Stimulated activated effector memory CD8-positive, alpha-beta T cell treated with anti-CD3 and anti-CD28 coated beads, Interleukin-12 subunit alpha, Interleukin-12 subunit beta, amount 100 ng/mL, for 72 hours (primary cell): ENCODE measurements around the gene NSD1.
A peak's percentile ranks its signal among the peaks of the same experiment; 100 is the strongest.
"Not testable (repeated sequence)": the region's sequence is repeated elsewhere in the genome, so short reads cannot be mapped to it uniquely, and the experiment has no call there.

Source experiments
- ATAC-seq: fragments of 150-1000 bp; cut with Tn5 transposase; 2 replicates; pipeline ENCODE4 v1.10.0; 2021
- DNase-seq, 2 donors: peaks; one replicate each; pipeline ENCODE4 v3.0.0; 2021 to 2022; ENCODE audit warnings: low spot score in 2 of 2
- H3K27ac Mint-ChIP-seq: one replicate; pipeline ENCODE4 v1.8.0; 2022; ENCODE audit warnings: mild to moderate bottlenecking, mixed read lengths
- H3K36me3 Mint-ChIP-seq: one replicate; pipeline ENCODE4 v1.8.0; 2022; ENCODE audit warnings: mild to moderate bottlenecking, mixed read lengths
- H3K4me1 Mint-ChIP-seq: one replicate; pipeline ENCODE4 v1.8.0; 2022; ENCODE audit warnings: mixed read lengths
- H3K4me3 Mint-ChIP-seq: one replicate; pipeline ENCODE4 v1.8.0; 2022; ENCODE audit warnings: mild to moderate bottlenecking, mixed read lengths
- H3K9me3 Mint-ChIP-seq: one replicate; pipeline ENCODE4 v1.8.0; 2022; ENCODE audit warnings: mixed read lengths

Gene NSD1

DNA sequence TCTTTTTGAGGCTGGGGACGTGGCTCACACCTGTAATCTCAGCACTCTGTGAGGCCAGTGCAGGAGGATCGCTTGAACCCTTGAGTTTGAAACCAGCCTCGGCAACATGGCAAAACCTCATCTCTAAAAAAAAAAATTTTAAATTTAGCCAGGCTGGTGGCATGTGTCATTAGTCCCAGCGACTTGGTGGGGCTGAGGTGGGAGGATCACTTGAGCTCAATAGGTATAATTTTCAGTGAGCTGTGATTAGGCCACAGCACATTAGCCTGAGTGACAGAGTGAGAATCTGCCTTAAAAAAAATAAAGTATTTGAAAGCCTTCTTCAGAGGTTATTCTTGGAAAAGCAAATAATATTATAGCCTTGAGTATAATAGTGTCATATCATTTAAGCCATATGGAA lies 41.8 kb downstream of the NSD1 start:
- Mint-ChIP-seq H3K36me3 (peaks cover 51% of the 10 kb centered on the region), H3K4me3 (no peak overlapping the region), H3K9me3 (no peaks in the 10 kb centered on the region), H3K27ac (no peak overlapping the region), H3K4me1 (peaks cover 11% of the 10 kb centered on the region)
- no peak for ATAC-seq
- no peak for DNase-seq

GRCh38 chr5:177176175-177176711 lies 42.7 kb downstream of the NSD1 start:
- Mint-ChIP-seq H3K27ac (no peak overlapping the region), H3K4me3 (no peak overlapping the region), H3K4me1 (peaks cover 8% of the 10 kb centered on the region), H3K36me3 (peaks cover 48% of the 10 kb centered on the region), H3K9me3 (no peaks in the 10 kb centered on the region)
- DNase-seq (no peak), ATAC-seq (no peak)

- DNase-seq, H3K27ac Mint-ChIP-seq, H3K9me3 Mint-ChIP-seq, H3K4me1 Mint-ChIP-seq, ATAC-seq, H3K4me3 Mint-ChIP-seq: not testable (repeated sequence)
- peaks cover 47% of the 10 kb centered on the region for H3K36me3 Mint-ChIP-seq
Observed at GRCh38 chr5:177177847-177178437, 44.4 kb downstream of the NSD1 start.

- H3K4me3 Mint-ChIP-seq: no peak overlapping the region
- H3K27ac Mint-ChIP-seq: no peak overlapping the region
- H3K4me1 Mint-ChIP-seq: peaks cover 4% of the 10 kb centered on the region
- no peaks in the 10 kb centered on the region for H3K9me3 Mint-ChIP-seq
- H3K36me3 Mint-ChIP-seq: peaks cover 48% of the 10 kb centered on the region
- DNase-seq: no peak
- no peak for ATAC-seq
Observed at GRCh38 chr5:177178733-177179304, 45.2 kb downstream of the NSD1 start.

GRCh38 chr5:177179431-177179830 lies 45.9 kb downstream of the NSD1 start:
- Mint-ChIP-seq H3K4me1 (peaks cover 10% of the 10 kb centered on the region), H3K9me3 (no peaks in the 10 kb centered on the region), H3K27ac (no peak overlapping the region), H3K4me3 (no peak overlapping the region), H3K36me3 (peaks cover 50% of the 10 kb centered on the region)
- ATAC-seq (no peak), DNase-seq (no peak)

DNA sequence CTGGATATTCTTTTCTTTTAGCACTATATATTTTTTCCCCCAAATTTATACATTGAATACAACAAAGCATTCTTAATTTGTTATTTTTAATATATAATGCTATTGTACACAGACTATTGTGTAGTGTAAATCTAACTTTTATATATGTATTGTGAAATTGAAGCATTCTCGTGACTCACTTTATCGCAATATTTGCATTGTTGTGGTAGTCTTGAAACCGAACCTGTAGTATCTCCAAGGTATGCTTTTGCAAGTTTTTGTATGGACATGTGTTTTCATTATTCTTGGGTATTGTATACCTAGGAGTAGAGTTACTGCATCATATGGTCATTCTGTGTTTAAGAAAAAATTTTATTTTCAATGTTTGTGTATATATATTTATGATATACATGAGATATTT lies 49.6 kb downstream of the NSD1 start:
- Mint-ChIP-seq H3K4me1 (peaks cover 19% of the 10 kb centered on the region), H3K4me3 (no peak overlapping the region), H3K36me3 (peaks cover 51% of the 10 kb centered on the region), H3K27ac (no peak overlapping the region), H3K9me3 (no peaks in the 10 kb centered on the region)
- ATAC-seq (no peak), DNase-seq (no peak)

DNA sequence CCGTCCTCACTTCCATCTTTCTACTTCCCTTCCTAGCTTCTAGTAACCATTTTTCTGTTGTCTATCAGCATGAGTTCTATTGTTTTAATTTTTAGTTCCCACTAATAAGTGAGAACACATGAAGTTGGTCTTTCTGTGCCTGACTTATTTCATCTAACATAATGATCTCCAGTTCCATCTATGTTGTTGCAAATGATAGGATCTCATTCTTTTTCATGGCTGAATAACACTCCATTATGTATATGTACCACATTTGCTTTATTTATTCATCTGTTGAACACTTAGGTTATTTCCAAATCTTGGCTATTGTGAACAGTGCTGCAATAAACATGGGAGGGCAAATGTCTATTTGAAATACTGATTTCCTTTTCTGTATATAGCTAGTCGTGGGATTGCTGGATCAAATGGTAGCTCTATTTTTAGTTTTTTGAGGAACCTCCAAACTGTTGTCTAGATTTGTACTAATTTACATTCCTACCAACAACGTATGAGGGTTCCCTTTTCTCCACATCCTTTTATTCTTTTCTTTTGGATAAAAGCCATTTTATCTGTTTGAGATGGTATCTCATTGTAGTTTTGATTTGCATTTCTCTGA lies 50.3 kb downstream of the NSD1 start:
- no peak overlapping the region for H3K27ac Mint-ChIP-seq
- peaks cover 54% of the 10 kb centered on the region for H3K36me3 Mint-ChIP-seq
- ATAC-seq (no peak), DNase-seq (no peak)
- H3K4me3 Mint-ChIP-seq: no peak overlapping the region
- peaks cover 19% of the 10 kb centered on the region for H3K4me1 Mint-ChIP-seq
- H3K9me3 Mint-ChIP-seq: no peaks in the 10 kb centered on the region

DNA sequence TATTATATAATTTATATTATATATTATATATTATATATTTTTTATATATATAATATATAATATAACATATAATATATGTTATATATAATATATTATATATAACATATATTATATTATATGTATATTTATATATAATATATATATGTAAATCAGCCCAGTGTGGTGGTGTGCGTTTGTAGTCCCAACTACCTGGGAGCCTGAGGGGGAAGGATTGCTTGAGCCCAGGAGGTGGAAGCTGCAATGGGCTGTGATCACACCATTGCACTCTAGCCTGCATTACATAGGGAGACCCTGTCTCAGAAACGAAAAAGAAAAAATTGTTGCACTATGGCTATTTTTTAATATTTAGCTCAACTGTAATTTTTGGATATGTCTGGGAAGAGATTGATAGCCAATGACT lies 52.4 kb downstream of the NSD1 start:
- Mint-ChIP-seq H3K27ac (no peak overlapping the region), H3K4me3 (no peak overlapping the region), H3K9me3 (no peaks in the 10 kb centered on the region), H3K36me3 (peaks cover 45% of the 10 kb centered on the region), H3K4me1 (peaks cover 19% of the 10 kb centered on the region)
- no peak for DNase-seq
- no peak for ATAC-seq

DNA sequence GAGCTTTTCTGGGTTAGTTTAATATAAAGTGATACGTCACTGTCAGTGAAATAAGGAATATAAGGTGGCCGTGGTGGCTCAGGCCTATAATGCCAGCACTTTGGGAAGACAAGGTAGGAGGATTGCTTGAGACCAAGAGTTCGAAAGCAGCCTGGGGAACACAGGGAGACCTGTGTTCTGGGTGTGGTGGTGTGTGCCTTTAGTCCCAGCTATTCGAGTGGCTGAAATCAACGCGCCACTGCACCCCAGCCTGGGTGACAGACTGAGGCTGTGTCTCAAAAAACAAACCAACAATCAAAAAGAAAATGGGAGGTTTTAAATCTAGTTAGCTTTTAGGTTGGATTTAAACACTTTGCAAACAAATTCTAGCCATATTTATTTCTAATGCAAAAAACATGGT lies 53.1 kb downstream of the NSD1 start:
- Mint-ChIP-seq H3K27ac (no peak overlapping the region), H3K4me1 (peaks cover 19% of the 10 kb centered on the region), H3K36me3 (peaks cover 44% of the 10 kb centered on the region), H3K4me3 (no peak overlapping the region), H3K9me3 (no peaks in the 10 kb centered on the region)
- no peak for DNase-seq
- no peak for ATAC-seq

DNA sequence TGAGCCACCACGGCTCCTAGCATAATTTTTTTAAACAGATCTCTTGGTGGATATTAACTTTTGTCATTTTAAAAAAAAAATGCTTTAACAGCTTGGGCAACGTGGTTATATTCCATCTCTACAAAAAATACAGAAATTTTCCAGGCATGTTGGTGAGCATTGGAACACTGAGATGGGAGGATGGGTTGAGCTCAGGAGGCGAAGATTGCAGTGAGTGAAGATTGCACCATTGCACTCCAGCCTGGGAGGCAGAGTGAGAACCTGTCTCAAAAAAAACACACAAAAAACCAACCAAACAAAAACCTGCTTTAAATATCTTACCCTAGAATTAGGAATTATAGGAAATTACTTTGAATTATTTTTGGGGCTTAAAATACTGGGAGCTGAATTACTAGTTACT lies 55.2 kb downstream of the NSD1 start:
- Mint-ChIP-seq H3K36me3 (peaks cover 55% of the 10 kb centered on the region), H3K27ac (peak overlapping the region; percentile 45), H3K4me3 (no peak overlapping the region), H3K9me3 (no peaks in the 10 kb centered on the region), H3K4me1 (peaks cover 15% of the 10 kb centered on the region)
- DNase-seq (no peak), ATAC-seq (no peak)

DNA sequence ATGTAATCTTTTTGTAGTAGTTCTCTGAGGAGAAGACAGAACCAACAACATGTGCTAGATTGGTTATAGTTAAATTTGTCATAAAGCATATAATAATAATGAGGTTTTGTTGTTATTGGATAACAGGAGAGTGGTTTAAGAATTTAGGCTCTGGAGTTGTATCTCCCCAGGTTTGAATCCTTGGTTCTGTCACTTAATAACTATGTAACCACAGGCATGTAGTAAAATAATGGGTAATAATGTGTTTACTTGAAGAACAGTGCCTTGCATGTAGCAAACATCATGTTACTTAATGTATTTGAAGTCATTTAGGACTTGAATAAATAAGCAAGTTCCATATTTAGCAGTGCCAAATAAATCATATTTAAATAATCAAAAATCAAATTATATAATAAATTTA lies 55.8 kb downstream of the NSD1 start:
- Mint-ChIP-seq H3K4me3 (no peak overlapping the region), H3K27ac (peak overlapping the region; percentile 45), H3K4me1 (peaks cover 9% of the 10 kb centered on the region), H3K36me3 (peaks cover 60% of the 10 kb centered on the region), H3K9me3 (no peaks in the 10 kb centered on the region)
- no peak for ATAC-seq
- DNase-seq: no peak

GRCh38 chr5:177189965-177190364 lies 56.4 kb downstream of the NSD1 start:
- Mint-ChIP-seq H3K4me1 (peaks cover 6% of the 10 kb centered on the region), H3K27ac (no peak overlapping the region), H3K4me3 (no peak overlapping the region), H3K36me3 (peaks cover 65% of the 10 kb centered on the region), H3K9me3 (no peaks in the 10 kb centered on the region)
- ATAC-seq (no peak), DNase-seq (no peak)

DNA sequence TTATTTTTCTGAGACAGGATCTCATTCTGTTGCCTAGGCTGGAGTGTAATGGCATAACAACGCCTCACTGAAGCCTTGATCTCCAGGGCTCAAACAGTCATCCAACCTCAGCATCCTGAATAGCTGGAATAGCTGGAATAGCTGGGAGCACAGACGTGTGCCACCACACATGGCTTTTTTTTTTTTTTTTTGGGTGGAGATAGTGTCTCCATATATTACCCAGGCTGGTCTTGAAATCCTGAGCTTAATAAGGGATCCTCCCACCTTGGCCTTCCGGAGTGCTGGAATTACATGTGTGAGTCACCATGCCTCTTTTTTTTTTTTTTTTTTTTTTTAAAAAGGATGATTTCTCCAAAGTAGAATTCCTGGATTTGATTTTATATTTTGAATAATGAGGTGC lies 60.7 kb downstream of the NSD1 start:
- DNase-seq (no peak), ATAC-seq (no peak)
- Mint-ChIP-seq H3K36me3 (peaks cover 77% of the 10 kb centered on the region), H3K9me3 (no peaks in the 10 kb centered on the region), H3K4me1 (no peaks in the 10 kb centered on the region), H3K4me3 (no peak overlapping the region), H3K27ac (no peak overlapping the region)

GRCh38 chr5:177195307-177195952 lies 61.9 kb downstream of the NSD1 start:
- ATAC-seq (no peak), DNase-seq (no peak)
- Mint-ChIP-seq H3K36me3 (peaks cover 88% of the 10 kb centered on the region), H3K9me3 (no peaks in the 10 kb centered on the region), H3K27ac (peak overlapping the region; percentile 20), H3K4me3 (no peak overlapping the region), H3K4me1 (no peaks in the 10 kb centered on the region)

- peaks cover 95% of the 10 kb centered on the region for H3K36me3 Mint-ChIP-seq
- ATAC-seq: no peak
- no peak overlapping the region for H3K27ac Mint-ChIP-seq
Observed at GRCh38 chr5:177198738-177199137, 65.2 kb downstream of the NSD1 start.

DNA sequence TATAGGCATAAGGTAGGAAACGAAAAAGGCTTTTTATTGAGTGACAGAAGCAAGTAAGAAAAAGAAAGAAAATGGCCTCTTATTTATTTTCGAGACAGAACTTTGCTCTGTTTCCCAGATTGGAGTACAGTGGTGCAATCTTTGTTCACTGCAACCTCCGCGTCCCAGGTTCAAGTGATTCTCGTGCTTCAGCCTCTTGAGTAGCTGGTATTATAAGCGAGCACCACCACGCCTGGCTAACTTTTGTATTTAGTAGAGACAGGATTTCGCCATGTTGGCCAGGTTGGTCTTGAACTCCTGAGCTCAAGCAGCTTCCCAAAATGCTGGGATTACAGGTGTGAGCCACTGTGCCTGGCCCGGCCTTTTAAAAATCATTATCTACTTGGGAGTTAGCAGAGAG lies 70.7 kb downstream of the NSD1 start:
- Mint-ChIP-seq H3K9me3 (no peaks in the 10 kb centered on the region), H3K4me3 (no peak overlapping the region), H3K4me1 (no peaks in the 10 kb centered on the region), H3K27ac (no peak overlapping the region), H3K36me3 (peaks cover 100% of the 10 kb centered on the region)
- ATAC-seq (no peak), DNase-seq (no peak)

More at GRCh38 chr5:177198738-177199137, 65.2 kb downstream of the NSD1 start:
- Mint-ChIP-seq H3K9me3 (no peaks in the 10 kb centered on the region), H3K4me3 (no peak overlapping the region), H3K4me1 (no peaks in the 10 kb centered on the region)
- no peak for DNase-seq
